ENCODE results near the gene PNPLA1.

GRCh38 chr6:36345681-36346466, 76.0 kb downstream of the PNPLA1 start:
- TF ChIP-seq CTCF (IDR thresholded peaks at IDR 0.05) (no peak), POLR2A (IDR thresholded peaks at IDR 0.05) (no peak)
